H1 (cell line): ENCODE measurements around the gene ZNF565. TPM values are rescaled to one million over a fixed set of nuclear protein-coding genes. Genes with fewer than 3 reads are reported as not detected.

Source experiments
- ASH2L ChIP-seq: fragments of 200-600, 300-600 bp; sonication (generic); IDR thresholded peaks from one replicate; pipeline ENCODE4 v1.7.1; 2017; ENCODE audit warnings: low read length
- GTF2F1 ChIP-seq: IDR thresholded peaks from 2 replicates; pipeline ENCODE4 v1.6.1; 2012; ENCODE audit warnings: low read depth, low read length, improper control_type of control experiment, borderline replicate concordance
- RFX5 ChIP-seq: IDR thresholded peaks from 2 replicates; pipeline ENCODE4 v1.6.1; 2011; ENCODE audit warnings: low read depth, low read length, improper control_type of control experiment, borderline replicate concordance
- SP2 ChIP-seq: IDR thresholded peaks from 2 replicates; pipeline ENCODE4 v1.6.1; 2012; ENCODE audit warnings: mild to moderate bottlenecking, low read length, inconsistent platforms
- TCF12 ChIP-seq: IDR thresholded peaks from 2 replicates; pipeline ENCODE4 v1.6.1; 2011; ENCODE audit warnings: low read depth, mild to moderate bottlenecking, low read length
- TEAD4 ChIP-seq: IDR thresholded peaks from 2 replicates; pipeline ENCODE4 v1.6.1; 2012; ENCODE audit warnings: low read depth, low read length, inconsistent platforms, mixed read lengths
- polyA plus RNA-seq, 7 experiments: library from polyadenylated mRNA; depleted of rRNA in 3 of 7; stranded (reverse) in 5 of 7; unstranded in 2 of 7; fragments of >200 nt in 5 of 7; fragments of 200-250 nt in 2 of 7; gene quantifications; 1 replicate in 5 of 7; 2 replicates in 1 of 7; 4 replicates in 1 of 7; pipeline versions ENCODE4 v1.2.1 to v1.2.3, GENCODE V29; 2011 to 2013; ENCODE audit warnings: missing spikeins in 2 of 7, mixed read lengths in 2 of 7
- total RNA-seq: library from RNA; stranded (reverse); fragmentation: NEBNext Ultra II Directional; extraction: Animal tissue kit (Norgen Biotek cat#: 25700); gene quantifications from 2 replicates; pipeline ENCODE4 v1.2.1, GENCODE V29; 2021

The ZNF565 gene
- total and polyA plus RNA-seq, 2 of the 8 experiments (the other 6 are each of a cell fraction or from before 2014, with no cell fraction given): 0.89 to 3.1 TPM

- TF ChIP-seq GTF2F1: no peak
- no peak for TF ChIP-seq RFX5
- TF ChIP-seq TEAD4: no peak
- no peak for TF ChIP-seq TCF12
- TF ChIP-seq SP2: no peak
- TF ChIP-seq ASH2L: no peak
- TF ChIP-seq, all 59 proteins: peak for 0
Observed at GRCh38 chr19:36163813-36164212, 50.7 kb downstream of the ZNF565 start (continued).
